PFSK-1 (cell line): ENCODE data around the gene AIF1L.

Experiments
- POLR2AphosphoS5 ChIP-seq: IDR thresholded peaks from 2 replicates; pipeline ENCODE4 v1.6.1; 2012; ENCODE audit warnings: low read depth, mild to moderate bottlenecking, control low read depth, low read length, moderate library complexity
- SIN3A ChIP-seq: IDR thresholded peaks from 2 replicates; pipeline ENCODE4 v1.6.1; 2012; ENCODE audit warnings: mild to moderate bottlenecking, low read length, moderate library complexity, borderline replicate concordance; ENCODE audit not compliant: insufficient read depth
- TAF1 ChIP-seq: IDR thresholded peaks from 2 replicates; pipeline ENCODE4 v1.6.1; 2012; ENCODE audit warnings: low read length, control low read depth, borderline replicate concordance; ENCODE audit not compliant: insufficient read depth

DNA sequence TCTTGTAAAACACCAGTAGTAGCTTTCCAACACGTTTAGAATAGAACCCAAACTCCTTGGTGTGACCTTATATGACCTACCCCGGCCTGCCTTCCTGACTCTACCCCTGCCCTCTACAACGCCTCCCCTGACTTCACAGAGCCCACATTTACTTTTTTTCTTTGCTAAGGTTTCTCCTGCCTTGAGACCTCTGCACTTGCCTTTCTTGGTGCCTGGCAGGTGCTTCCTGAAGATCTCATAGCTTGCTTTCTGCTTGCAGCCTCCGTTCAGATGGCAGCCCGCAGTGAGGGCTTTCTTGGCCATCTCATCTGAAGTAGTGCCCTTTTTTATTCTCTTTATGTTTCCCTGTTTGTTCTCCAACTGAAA is 53.3 kb downstream of the AIF1L start:
- no peak for TF ChIP-seq TAF1
- no peak for TF ChIP-seq SIN3A
- TF ChIP-seq POLR2AphosphoS5 = no peak
